ENCODE measurements around the gene ALG8.
A peak's percentile ranks its signal among the peaks of the same experiment; 100 is the strongest.

The ALG8 gene

DNA sequence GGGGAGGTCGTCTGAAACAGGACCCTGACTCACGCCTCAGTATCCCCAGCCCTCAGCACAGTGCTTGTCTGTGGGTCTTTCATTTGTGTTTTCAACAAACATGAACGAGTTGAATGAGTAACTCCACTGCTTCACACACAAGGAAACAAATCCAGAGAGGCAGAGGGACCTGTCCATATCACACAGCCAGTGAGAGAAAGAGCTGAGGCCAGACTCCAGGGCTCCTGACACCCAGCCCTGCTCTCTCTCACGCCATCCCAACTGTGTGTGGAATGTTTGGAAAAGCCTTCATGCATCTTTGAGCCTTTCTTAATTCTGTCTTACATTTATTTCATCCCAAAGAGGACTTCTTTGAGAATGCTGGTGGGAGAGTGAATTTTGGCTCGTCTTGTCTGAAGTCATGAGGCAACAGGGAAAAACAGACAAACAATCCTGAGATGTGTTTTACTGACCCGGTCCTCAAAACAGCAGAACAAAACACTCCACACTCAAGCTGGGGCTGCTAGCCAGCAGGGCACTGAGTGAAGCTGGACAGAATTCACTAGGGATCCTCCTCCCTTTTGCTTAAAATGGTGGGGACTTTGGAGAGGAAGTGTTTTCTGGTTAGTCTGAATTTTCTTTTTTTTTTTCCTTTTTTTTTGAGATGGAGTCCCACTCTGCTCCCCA is 19.7 kb upstream of the ALG8 start:
- no peak for ATAC-seq
- DNase-seq: no peak

DNA sequence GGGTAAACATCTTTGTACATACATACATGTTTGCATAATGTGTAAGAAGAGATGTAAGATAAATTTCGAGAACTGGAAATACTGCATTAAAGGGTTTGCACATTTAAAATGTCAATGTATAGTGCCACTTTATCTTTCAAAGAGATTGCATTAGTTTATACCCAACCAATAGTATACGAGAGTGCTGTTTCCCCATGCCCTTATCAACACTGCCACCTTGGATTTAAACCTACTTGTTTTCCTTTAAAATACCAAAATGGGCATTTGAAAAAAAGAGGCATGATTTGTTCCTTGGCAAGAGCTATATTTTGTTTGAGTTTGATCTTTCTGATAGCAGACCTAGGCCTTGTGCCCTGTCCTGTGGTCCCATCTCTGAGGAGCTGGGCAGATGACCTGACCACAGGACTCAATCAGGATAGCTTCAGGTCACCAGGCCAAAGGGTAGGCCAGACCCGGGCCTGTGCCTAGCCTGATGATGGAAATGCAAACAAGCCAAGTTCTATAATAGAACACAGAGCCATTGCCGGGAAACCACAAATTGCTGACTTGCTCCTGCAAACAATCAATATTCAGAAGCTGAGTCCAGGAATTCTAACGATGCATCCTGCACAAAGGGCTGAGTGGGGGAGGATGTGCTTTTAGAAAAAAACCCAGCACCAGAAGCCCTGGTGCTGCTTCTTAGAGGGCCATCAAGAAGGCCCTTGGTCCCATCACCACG is 16.9 kb upstream of the ALG8 start:
- DNase-seq (no peak), ATAC-seq (no peak)

DNA sequence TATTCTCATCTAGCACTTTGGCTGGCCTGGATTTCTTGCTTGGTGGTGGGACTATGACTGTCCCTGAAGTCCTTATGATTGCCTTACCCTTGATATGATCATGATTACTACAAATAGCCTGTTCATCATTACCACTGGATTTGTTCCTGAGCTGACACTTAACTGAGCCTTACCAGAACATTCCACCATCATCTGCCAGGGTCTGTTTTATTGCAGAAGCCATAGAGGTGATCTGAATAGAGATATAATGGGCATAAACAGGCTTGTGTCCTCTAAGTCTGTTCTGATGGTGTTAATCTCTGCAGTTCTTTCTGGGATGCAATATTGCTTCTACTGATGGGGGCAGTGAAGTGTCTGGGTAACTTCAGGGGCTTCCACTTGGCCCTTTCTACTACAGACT is 12.4 kb upstream of the ALG8 start:
- ATAC-seq: no peak
- no peak for DNase-seq

DNA sequence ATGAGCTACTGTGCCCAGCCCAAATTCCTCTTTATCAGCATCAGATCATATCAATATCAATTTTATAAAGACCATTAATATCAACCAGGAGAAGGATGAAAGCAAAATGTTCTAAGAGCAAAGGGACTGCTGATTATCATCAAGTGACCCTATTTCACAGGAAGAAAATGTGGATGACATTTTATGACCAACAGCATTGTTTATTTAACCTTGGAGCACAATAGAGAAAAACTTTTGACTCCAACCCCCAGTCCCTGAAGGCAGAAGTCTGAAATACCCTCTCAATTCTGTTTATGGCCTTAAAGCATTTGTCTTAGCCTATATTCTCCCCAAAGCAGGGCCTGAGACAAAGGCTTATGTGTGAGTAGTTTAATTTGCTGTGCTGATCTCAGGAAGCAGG is 11.3 kb upstream of the ALG8 start:
- no peak for DNase-seq

DNA sequence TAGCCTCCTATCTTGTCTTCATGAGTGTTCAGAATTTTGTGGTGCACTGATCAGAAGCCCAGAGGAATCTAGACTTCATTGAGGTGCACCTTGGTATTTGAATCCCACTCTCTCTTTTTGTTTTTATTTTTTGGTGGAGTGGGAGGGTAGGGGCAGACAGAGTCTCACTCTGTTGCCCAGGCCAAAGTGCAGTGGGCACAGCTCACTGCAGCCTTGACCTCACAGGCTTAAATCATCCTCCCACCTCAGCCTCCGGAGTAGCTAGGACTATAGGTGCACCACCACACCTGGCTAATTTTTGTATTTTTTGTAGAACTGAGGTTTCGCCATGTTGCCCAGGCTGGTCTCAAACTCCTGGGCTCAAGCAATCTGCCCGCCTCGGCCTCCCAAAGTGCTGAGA is 10.9 kb upstream of the ALG8 start:
- ATAC-seq (no peak), DNase-seq (no peak)

More for the DNA sequence above, 11.3 kb upstream of the ALG8 start:
- no peak for ATAC-seq

DNA sequence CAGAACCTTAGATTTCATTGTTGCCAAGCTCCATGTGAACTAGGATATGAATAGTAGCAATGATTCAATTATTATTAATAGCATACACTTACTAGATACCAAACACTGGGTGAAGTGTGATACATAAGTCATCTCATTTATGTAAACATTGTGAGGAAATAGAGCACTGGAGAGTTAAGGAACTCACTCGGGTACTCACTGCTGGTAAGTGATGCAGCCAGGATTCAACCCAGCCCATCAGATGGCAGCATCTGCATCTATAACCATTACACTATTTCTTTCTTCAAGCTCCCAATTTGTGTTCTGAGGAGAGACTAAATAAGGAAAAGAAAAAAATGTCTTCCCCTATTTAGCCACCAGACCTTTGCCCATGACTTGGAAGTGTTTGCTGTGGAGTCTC is 10.2 kb upstream of the ALG8 start:
- ATAC-seq: no peak
- no peak for DNase-seq

GRCh38 chr11:78147807-78148206 is 8.4 kb upstream of the ALG8 start:
- ATAC-seq: no peak
- no peak for DNase-seq

DNA sequence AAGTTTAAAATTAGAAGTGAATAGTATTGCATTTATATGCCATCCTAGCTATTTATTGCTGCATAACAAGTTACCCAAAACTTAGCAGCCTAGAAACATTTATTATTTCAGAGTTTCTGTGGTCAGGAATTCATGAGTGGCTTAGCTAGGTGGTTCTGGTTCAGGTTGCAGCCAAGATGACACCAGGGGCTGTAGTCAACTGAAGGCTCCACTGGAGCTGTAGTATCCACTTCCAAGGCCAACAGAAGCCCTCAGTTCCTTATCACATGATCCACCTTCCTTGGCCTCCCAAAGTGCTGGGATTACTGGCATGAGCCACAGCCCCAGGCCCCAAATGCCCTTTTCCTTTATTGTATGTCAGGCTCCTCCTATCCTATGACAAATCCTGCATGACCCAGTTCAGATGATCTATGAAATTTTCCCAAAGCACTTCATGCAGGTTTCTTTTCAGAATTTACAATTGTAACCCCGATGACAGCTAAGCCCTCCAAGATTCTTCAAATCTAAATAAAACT is 6.1 kb upstream of the ALG8 start:
- no peak for DNase-seq
- no peak for ATAC-seq

- DNase-seq (no peak), ATAC-seq (no peak)
These were observed 1.1 kb upstream of the ALG8 start for GRCh38 chr11:78140392-78141077.

- ATAC-seq (peak; percentile 53), DNase-seq (peak; percentile 54)
These were observed 568 bp downstream of the ALG8 start for GRCh38 chr11:78138694-78139421.

GRCh38 chr11:78138291-78138690 is 1.1 kb downstream of the ALG8 start:
- no peak for ATAC-seq
- no peak for DNase-seq

DNA sequence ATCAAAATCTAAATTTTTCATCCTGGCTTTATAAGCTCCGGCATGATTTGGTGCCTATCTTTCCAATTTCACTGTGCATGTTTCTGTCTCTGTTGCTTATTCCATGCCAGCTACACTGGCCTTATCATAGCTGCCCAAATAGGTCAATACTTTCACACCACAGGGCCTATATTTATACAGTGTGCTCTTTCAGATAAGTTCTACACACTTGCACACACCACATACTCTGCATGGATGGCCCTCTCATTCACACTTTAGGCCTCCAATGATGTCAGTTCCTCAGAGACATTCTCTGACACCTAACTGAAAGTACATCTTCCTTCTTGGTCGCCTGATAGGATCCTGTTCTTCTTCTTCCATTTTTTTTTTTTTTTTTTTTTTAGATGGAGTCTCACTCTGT is 7.0 kb downstream of the ALG8 start:
- DNase-seq (no peak), ATAC-seq (no peak)

- no peak for ATAC-seq
- DNase-seq: no peak
These were observed 7.5 kb downstream of the ALG8 start for GRCh38 chr11:78131956-78132355.

GRCh38 chr11:78127403-78127802 is 12.0 kb downstream of the ALG8 start:
- no peak for ATAC-seq

DNA sequence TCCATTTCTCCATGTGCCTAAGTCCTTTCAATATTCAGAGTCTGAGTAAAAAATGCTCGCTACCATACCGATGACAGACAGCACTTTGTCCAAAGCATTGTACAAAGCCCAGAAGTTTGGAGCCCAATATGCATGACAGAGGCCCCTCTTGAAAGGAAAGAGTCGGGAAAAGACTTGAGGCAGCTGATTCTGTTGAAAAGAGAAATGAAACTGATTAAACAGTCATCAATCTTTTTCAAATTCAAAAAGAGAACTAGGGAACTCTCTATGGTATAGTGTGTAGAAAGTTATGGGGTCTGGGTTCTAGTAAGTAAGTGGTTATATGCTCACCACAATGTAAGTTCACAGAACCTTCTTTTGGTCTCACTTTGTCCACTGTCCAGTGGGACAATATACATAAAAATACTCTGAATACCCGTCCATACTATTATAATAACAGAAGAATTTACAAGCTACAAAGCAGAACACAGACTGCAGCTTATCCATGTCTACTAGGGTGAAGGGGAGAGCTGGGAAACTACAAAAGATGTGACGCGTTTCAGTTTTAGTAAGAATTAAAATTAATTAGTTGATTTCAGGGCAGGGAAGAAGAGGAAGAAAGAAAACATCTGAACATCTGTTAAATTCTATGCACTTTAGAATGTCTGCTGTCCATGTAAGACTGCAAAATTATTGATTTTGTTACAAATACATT is 26.7 kb downstream of the ALG8 start:
- ATAC-seq (no peak), DNase-seq (no peak)

More at GRCh38 chr11:78127403-78127802, 12.0 kb downstream of the ALG8 start:
- no peak for DNase-seq

- ATAC-seq (no peak), DNase-seq (no peak)
These were observed 28.1 kb downstream of the ALG8 start for GRCh38 chr11:78111298-78111697.

- no peak for DNase-seq
- ATAC-seq: no peak
These were observed 28.6 kb downstream of the ALG8 start for GRCh38 chr11:78110830-78111229.

DNA sequence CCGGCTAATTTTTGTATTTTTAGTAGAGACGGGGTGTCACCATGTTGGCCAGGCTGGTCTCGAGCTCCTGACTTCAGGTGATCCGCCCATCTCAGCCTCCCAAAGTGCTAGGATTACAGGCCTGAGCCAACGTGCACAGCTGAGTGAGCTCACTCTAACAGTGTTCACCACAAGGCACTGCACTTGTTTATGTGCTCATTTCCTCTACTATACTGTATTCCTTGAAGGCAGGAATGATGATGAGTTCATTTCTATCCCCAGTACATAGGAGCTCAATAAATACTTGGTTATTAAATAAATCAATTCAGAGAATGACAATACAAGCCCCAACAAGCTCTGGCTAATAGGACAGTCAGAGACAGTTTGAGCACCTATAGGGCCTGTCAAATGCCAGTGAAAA is 29.1 kb downstream of the ALG8 start:
- no peak for DNase-seq
- ATAC-seq: no peak

DNA sequence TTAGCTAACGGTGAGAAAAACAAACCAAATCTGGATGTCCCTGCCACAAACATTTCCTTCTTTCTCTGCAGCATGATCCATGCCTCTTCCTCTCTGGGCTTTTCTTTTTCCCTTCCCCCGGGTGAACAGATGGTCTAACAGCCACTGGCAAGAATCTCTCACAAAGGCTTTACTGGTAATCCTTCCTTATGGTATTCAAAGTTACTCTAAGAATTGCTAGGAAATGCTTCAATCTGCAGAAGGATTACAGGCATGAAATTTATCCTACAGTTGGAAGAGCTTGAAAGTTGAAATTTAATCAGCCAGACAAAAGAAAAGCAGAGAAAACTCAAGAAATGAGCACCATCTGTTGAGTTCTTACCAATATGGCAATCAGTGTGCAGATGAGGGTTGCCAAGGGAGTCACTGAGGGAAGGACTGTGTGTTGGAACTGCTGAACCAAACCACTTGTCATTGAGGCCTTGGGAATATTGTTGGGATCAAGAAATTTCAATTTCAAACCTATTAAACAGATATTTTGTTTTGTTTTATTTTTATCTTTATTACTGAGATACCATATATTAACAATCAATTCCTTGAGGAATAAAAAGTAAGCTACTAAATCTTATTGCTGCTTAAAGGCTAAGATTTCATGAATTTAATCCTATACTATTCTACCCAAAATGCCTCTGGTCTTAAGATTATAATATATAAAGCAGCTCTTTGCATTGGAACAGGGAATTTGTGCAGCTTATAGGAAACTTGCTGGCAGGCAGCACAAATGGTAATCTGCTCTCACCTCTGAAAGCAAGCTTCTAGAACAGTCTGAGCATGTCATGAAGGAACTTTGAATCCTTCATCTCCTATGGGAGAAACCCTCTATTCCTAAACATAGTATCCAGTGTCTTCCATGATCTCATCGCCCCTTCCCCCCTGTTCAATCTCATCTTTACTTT is 30.1 kb downstream of the ALG8 start:
- DNase-seq (no peak), ATAC-seq (no peak)

GRCh38 chr11:78100676-78101472 is 38.6 kb downstream of the ALG8 start:
- DNase-seq: no peak
- no peak for ATAC-seq

All from stimulated activated naive CD8-positive, alpha-beta T cell treated with anti-CD3 and anti-CD28 coated beads, Interleukin-15, Interleukin-2, amounts not matched to agents 100 U/mL and 50 U/mL, for 24 hours (primary cell).